HepG2 (cell line): Measurements from ENCODE around the gene FNDC8. TPM values are rescaled to one million over a fixed set of nuclear protein-coding genes. Genes with fewer than 3 reads are reported as not detected.

ENCODE experiments used
- CREM ChIP-seq, 2 experiments: sonication (generic) in 1 of 2; formaldehyde crosslinking in 1 of 2; IDR thresholded peaks; 2 replicates each; pipeline versions ENCODE4 v1.4.0 to v1.6.1; 2016 to 2020; ENCODE audit warnings: antibody characterized with exemption in 1 of 2, mild to moderate bottlenecking in 1 of 2, missing genetic modification reagents in 1 of 2
- JUND ChIP-seq: sonication (generic); formaldehyde crosslinking; IDR thresholded peaks from 2 replicates; pipeline ENCODE4 v1.8.0; 2022; ENCODE audit warnings: mild to moderate bottlenecking, missing genetic modification reagents
- KAT7 ChIP-seq: IDR thresholded peaks from 2 replicates; pipeline ENCODE4 v1.6.1; 2018; ENCODE audit warnings: borderline replicate concordance, missing compliant biosample characterization
- MXD4 ChIP-seq: IDR thresholded peaks from 2 replicates; pipeline ENCODE4 v1.6.1; 2016; ENCODE audit warnings: mild to moderate bottlenecking, missing biosample characterization, missing genetic modification reagents
- SMAD1 ChIP-seq: sonication (generic); formaldehyde crosslinking; IDR thresholded peaks from 2 replicates; pipeline ENCODE4 v1.4.0; 2020; ENCODE audit warnings: missing genetic modification reagents, low read depth, mild to moderate bottlenecking, borderline replicate concordance
- SSRP1 ChIP-seq: IDR thresholded peaks from 2 replicates; pipeline ENCODE4 v1.6.1; 2016; ENCODE audit warnings: control low read depth
- TAF15 ChIP-seq: fragments of 200-400 bp; formaldehyde crosslinking; IDR thresholded peaks from one replicate; pipeline ENCODE4 v1.6.1; 2018; ENCODE audit warnings: mild to moderate bottlenecking, low read depth, low read length; ENCODE audit not compliant: poor library complexity, severe bottlenecking
- ZNF335 ChIP-seq: sonication (generic); formaldehyde crosslinking; IDR thresholded peaks from 2 replicates; pipeline ENCODE4 v1.4.0; 2020; ENCODE audit warnings: missing genetic modification reagents
- ZNF841 ChIP-seq: sonication (generic); formaldehyde crosslinking; IDR thresholded peaks from 2 replicates; pipeline ENCODE4 v1.8.1; 2023; ENCODE audit warnings: missing genetic modification reagents, borderline replicate concordance
- polyA plus RNA-seq, 8 experiments: library from polyadenylated mRNA; depleted of rRNA in 3 of 8; stranded (reverse) in 7 of 8; unstranded in 1 of 8; fragments of >200 nt; fragmentation: Illumina TruSeq in 4 of 8; extraction: Trizol in 4 of 8; gene quantifications; 2 replicates each; pipeline versions ENCODE4 v1.2.1 to v1.2.3, GENCODE V29; 2011 to 2016; ENCODE audit warnings: low read depth in 4 of 8, missing spikeins in 1 of 8, mixed read lengths in 1 of 8; ENCODE audit not compliant: insufficient read depth in 1 of 8
- total RNA-seq, 5 experiments: library from RNA; depleted of rRNA; stranded (reverse); fragments of >200 nt; fragmentation: Illumina TruSeq; extraction: Trizol; gene quantifications; 2 replicates each; pipeline ENCODE4 v1.2.3, GENCODE V29; 2016; ENCODE audit warnings: low read depth in 1 of 5
- TF ChIP-seq, protein P1 (sequence below): sonication (generic); formaldehyde crosslinking; IDR thresholded peaks from 2 replicates; pipeline ENCODE4 v1.5.0; 2020; ENCODE audit warnings: mild to moderate bottlenecking, missing genetic modification reagents
- TF ChIP-seq, protein P2 (sequence below): sonication (generic); formaldehyde crosslinking; IDR thresholded peaks from 2 replicates; pipeline ENCODE4 v1.4.0; 2020; ENCODE audit warnings: missing genetic modification reagents
- TF ChIP-seq, protein P3 (sequence below): sonication (generic); formaldehyde crosslinking; IDR thresholded peaks from 2 replicates; pipeline ENCODE4 v1.4.0; 2020; ENCODE audit warnings: mild to moderate bottlenecking, missing genetic modification reagents
- TF ChIP-seq, protein P4 (sequence below): sonication (generic); formaldehyde crosslinking; IDR thresholded peaks from 2 replicates; pipeline ENCODE4 v1.5.0; 2020; ENCODE audit warnings: missing genetic modification reagents, mild to moderate bottlenecking, borderline replicate concordance
- TF ChIP-seq, protein P5 (sequence below): sonication (generic); formaldehyde crosslinking; IDR thresholded peaks from 2 replicates; pipeline ENCODE4 v1.9.0; 2022; ENCODE audit warnings: low read depth, missing genetic modification reagents

The FNDC8 gene
- total and polyA plus RNA-seq, 2 of the 13 experiments (the other 11 are each of a cell fraction or from before 2014, with no cell fraction given), result not detected

DNA sequence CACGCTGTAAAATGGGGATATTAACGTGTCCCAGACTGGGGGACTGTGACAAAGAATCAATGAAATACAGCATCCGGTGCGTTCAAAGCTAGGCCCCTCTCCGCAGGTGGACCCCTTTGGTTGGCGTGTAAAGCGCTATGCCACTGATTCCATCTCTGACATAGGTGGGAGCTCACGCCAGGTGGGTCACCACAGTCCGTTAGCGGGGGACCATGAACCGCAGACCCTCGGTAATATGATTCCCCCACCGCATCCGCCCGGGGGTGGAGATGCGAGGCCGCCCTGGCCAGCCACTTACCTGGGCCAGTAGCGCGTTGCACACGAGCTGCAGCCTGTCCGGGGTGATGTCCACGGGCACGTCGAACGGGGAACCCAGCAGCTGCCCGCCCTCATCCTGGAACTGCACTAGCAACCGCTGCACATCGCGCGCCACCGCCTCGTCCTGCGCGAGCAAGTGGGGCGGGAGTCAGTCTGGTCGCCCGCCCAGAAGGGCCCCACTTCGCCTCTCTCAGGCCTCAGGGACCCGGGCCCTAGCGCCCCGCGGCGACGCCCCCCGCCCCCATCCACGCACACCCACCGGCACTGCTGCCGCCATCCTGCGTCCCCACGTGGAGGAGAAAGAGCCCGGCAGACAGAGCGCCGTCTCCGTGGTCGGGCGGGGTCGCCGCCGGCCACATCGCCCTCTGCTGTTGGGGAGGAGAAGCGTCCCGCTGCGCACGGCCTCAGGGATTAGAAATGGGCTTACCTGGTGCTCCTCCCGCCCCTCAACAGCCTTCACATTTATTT is 20.5 kb downstream of the FNDC8 start, which contains the start of gene NLE1 (continued):
- TF ChIP-seq, protein P1, sequence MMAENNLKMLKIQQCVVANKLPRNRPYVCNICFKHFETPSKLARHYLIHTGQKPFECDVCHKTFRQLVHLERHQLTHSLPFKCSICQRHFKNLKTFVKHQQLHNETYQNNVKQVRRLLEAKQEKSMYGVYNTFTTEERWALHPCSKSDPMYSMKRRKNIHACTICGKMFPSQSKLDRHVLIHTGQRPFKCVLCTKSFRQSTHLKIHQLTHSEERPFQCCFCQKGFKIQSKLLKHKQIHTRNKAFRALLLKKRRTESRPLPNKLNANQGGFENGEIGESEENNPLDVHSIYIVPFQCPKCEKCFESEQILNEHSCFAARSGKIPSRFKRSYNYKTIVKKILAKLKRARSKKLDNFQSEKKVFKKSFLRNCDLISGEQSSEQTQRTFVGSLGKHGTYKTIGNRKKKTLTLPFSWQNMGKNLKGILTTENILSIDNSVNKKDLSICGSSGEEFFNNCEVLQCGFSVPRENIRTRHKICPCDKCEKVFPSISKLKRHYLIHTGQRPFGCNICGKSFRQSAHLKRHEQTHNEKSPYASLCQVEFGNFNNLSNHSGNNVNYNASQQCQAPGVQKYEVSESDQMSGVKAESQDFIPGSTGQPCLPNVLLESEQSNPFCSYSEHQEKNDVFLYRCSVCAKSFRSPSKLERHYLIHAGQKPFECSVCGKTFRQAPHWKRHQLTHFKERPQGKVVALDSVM (CRISPR knock-in tag), result peak; percentile 69; the same call in 1 of the 2 replicates
- TF ChIP-seq, protein P2, sequence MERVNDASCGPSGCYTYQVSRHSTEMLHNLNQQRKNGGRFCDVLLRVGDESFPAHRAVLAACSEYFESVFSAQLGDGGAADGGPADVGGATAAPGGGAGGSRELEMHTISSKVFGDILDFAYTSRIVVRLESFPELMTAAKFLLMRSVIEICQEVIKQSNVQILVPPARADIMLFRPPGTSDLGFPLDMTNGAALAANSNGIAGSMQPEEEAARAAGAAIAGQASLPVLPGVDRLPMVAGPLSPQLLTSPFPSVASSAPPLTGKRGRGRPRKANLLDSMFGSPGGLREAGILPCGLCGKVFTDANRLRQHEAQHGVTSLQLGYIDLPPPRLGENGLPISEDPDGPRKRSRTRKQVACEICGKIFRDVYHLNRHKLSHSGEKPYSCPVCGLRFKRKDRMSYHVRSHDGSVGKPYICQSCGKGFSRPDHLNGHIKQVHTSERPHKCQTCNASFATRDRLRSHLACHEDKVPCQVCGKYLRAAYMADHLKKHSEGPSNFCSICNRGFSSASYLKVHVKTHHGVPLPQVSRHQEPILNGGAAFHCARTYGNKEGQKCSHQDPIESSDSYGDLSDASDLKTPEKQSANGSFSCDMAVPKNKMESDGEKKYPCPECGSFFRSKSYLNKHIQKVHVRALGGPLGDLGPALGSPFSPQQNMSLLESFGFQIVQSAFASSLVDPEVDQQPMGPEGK (CRISPR knock-in tag), result peak; percentile 71
- TF ChIP-seq CREM (IDR thresholded peaks at IDR 0.05) (0 out of 2 replicates have a peak, but pooled peaks have one; percentile 32), CREM (CRISPR knock-in tag; IDR thresholded peaks at IDR 0.05) (no peak), JUND (peak; percentile 19; the same call in 1 of the 2 replicates), TAF15 (peak; percentile 35), ZNF335 (CRISPR knock-in tag) (0 out of 2 replicates have a peak, but pooled peaks have one; percentile 43), MXD4 (CRISPR knock-in tag) (peak; percentile 100), SSRP1 (CRISPR knock-in tag) (no peak), SMAD1 (peak; percentile 79; the same call in 1 of the 2 replicates), ZNF841 (CRISPR knock-in tag) (no peak), KAT7 (CRISPR knock-in tag) (peak; percentile 82)
- TF ChIP-seq, protein P3, sequence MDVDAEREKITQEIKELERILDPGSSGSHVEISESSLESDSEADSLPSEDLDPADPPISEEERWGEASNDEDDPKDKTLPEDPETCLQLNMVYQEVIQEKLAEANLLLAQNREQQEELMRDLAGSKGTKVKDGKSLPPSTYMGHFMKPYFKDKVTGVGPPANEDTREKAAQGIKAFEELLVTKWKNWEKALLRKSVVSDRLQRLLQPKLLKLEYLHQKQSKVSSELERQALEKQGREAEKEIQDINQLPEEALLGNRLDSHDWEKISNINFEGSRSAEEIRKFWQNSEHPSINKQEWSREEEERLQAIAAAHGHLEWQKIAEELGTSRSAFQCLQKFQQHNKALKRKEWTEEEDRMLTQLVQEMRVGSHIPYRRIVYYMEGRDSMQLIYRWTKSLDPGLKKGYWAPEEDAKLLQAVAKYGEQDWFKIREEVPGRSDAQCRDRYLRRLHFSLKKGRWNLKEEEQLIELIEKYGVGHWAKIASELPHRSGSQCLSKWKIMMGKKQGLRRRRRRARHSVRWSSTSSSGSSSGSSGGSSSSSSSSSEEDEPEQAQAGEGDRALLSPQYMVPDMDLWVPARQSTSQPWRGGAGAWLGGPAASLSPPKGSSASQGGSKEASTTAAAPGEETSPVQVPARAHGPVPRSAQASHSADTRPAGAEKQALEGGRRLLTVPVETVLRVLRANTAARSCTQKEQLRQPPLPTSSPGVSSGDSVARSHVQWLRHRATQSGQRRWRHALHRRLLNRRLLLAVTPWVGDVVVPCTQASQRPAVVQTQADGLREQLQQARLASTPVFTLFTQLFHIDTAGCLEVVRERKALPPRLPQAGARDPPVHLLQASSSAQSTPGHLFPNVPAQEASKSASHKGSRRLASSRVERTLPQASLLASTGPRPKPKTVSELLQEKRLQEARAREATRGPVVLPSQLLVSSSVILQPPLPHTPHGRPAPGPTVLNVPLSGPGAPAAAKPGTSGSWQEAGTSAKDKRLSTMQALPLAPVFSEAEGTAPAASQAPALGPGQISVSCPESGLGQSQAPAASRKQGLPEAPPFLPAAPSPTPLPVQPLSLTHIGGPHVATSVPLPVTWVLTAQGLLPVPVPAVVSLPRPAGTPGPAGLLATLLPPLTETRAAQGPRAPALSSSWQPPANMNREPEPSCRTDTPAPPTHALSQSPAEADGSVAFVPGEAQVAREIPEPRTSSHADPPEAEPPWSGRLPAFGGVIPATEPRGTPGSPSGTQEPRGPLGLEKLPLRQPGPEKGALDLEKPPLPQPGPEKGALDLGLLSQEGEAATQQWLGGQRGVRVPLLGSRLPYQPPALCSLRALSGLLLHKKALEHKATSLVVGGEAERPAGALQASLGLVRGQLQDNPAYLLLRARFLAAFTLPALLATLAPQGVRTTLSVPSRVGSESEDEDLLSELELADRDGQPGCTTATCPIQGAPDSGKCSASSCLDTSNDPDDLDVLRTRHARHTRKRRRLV (CRISPR knock-in tag), result peak; percentile 57; the same call in 1 of the 2 replicates
- TF ChIP-seq, protein P4, sequence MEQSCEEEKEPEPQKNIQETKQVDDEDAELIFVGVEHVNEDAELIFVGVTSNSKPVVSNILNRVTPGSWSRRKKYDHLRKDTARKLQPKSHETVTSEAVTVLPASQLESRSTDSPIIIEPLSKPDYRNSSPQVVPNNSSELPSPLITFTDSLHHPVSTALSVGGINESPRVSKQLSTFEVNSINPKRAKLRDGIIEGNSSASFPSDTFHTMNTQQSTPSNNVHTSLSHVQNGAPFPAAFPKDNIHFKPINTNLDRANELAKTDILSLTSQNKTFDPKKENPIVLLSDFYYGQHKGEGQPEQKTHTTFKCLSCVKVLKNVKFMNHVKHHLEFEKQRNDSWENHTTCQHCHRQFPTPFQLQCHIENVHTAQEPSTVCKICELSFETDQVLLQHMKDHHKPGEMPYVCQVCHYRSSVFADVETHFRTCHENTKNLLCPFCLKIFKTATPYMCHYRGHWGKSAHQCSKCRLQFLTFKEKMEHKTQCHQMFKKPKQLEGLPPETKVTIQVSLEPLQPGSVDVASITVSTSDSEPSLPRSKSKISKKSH (CRISPR knock-in tag), result no peak
- TF ChIP-seq, protein P5, sequence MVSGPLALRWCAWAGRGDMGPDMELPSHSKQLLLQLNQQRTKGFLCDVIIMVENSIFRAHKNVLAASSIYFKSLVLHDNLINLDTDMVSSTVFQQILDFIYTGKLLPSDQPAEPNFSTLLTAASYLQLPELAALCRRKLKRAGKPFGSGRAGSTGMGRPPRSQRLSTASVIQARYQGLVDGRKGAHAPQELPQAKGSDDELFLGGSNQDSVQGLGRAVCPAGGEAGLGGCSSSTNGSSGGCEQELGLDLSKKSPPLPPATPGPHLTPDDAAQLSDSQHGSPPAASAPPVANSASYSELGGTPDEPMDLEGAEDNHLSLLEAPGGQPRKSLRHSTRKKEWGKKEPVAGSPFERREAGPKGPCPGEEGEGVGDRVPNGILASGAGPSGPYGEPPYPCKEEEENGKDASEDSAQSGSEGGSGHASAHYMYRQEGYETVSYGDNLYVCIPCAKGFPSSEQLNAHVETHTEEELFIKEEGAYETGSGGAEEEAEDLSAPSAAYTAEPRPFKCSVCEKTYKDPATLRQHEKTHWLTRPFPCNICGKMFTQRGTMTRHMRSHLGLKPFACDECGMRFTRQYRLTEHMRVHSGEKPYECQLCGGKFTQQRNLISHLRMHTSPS (CRISPR knock-in tag), result 0 out of 2 replicates have a peak, but pooled peaks have one; percentile 16
